ENCODE data around the gene C18orf63. TPM values are rescaled to one million over a fixed set of nuclear protein-coding genes. Genes with fewer than 3 reads are reported as not detected.
A peak's percentile ranks its signal among the peaks of the same experiment; 100 is the strongest.

Gene C18orf63
- total RNA-seq, 2 donors from 2014 or later: not detected

- DNase-seq (ENCODE audit: low spot score): no peak
- no peaks in the 10 kb centered on the region for H3K27me3 ChIP-seq
- no peak overlapping the region for H3K27ac ChIP-seq
These were observed 74.4 kb downstream of the C18orf63 start for GRCh38 chr18:74389991-74390390.

GRCh38 chr18:74390900-74391299 is 75.3 kb downstream of the C18orf63 start:
- TF ChIP-seq CTCF (IDR thresholded peaks at IDR 0.05): no peak
- Histone ChIP-seq H3K4me3 (no peak overlapping the region), H3K27me3 (no peaks in the 10 kb centered on the region), H3K9me3 (no peaks in the 10 kb centered on the region), H3K4me1 (peaks cover 0 to 3% of the 10 kb centered on the region in 2 donors), H3K36me3 (no peaks in the 10 kb centered on the region), H3K27ac (no peak overlapping the region)
- DNase-seq (ENCODE audit: low spot score): no peak

More at GRCh38 chr18:74389991-74390390, 74.4 kb downstream of the C18orf63 start:
- no peak for TF ChIP-seq CTCF (IDR thresholded peaks at IDR 0.05)
- Histone ChIP-seq H3K36me3 (no peaks in the 10 kb centered on the region), H3K4me1 (no peaks in the 10 kb centered on the region), H3K9me3 (no peaks in the 10 kb centered on the region), H3K4me3 (no peak overlapping the region)

- no peaks in the 10 kb centered on the region for H3K9me3 ChIP-seq
- H3K4me1 ChIP-seq: peaks cover 0 to 9% of the 10 kb centered on the region in 2 donors
- H3K27me3 ChIP-seq: no peaks in the 10 kb centered on the region
- H3K4me3 ChIP-seq: no peak overlapping the region
- H3K27ac ChIP-seq: no peak overlapping the region
- TF ChIP-seq CTCF (IDR thresholded peaks at IDR 0.05): no peak
- DNase-seq (ENCODE audit: low spot score): no peak
- H3K36me3 ChIP-seq: no peaks in the 10 kb centered on the region
These were observed 76.7 kb downstream of the C18orf63 start for GRCh38 chr18:74392323-74392722.

GRCh38 chr18:74395006-74395405 is 79.4 kb downstream of the C18orf63 start:
- H3K27ac ChIP-seq: no peak overlapping the region
- peaks cover 0 to 28% of the 10 kb centered on the region in 2 donors for H3K4me1 ChIP-seq
- H3K36me3 ChIP-seq: no peaks in the 10 kb centered on the region
- TF ChIP-seq CTCF (IDR thresholded peaks at IDR 0.05): no peak
- H3K4me3 ChIP-seq: no peak overlapping the region
- H3K27me3 ChIP-seq: no peaks in the 10 kb centered on the region
- no peak for DNase-seq (ENCODE audit: low spot score)
- H3K9me3 ChIP-seq: no peaks in the 10 kb centered on the region

- H3K9me3 ChIP-seq: no peaks in the 10 kb centered on the region
- TF ChIP-seq CTCF (IDR thresholded peaks at IDR 0.05): no peak
- H3K27me3 ChIP-seq: no peaks in the 10 kb centered on the region
- H3K36me3 ChIP-seq: no peaks in the 10 kb centered on the region
- peaks cover 0 to 28% of the 10 kb centered on the region in 2 donors for H3K4me1 ChIP-seq
- peak overlapping the region in 1 of 2 donors; percentile 40 for H3K27ac ChIP-seq
- H3K4me3 ChIP-seq: no peak overlapping the region
- DNase-seq (ENCODE audit: low spot score): no peak
These were observed 80.1 kb downstream of the C18orf63 start for GRCh38 chr18:74395648-74396154.

All from right atrium auricular region (tissue), 2 donors.